ENCODE measurements around the gene KDM4B.

Gene KDM4B

GRCh38 chr19:5068233-5069072, 99.5 kb downstream of the KDM4B start:
- no peak for DNase-seq (ENCODE audit: low read depth in 2 of 2)

- no peak for DNase-seq (ENCODE audit: low read depth in 2 of 2)
Measured at GRCh38 chr19:5070331-5070730, 101.4 kb downstream of the KDM4B start.

GRCh38 chr19:5070930-5071329, 102.0 kb downstream of the KDM4B start:
- DNase-seq (ENCODE audit: low read depth in 2 of 2), result no peak

GRCh38 chr19:5071579-5071978, 102.7 kb downstream of the KDM4B start:
- DNase-seq (ENCODE audit: low read depth in 2 of 2), result no peak

GRCh38 chr19:5072115-5072514, 103.2 kb downstream of the KDM4B start:
- no peak for DNase-seq (ENCODE audit: low read depth in 2 of 2)

- no peak for DNase-seq (ENCODE audit: low read depth in 2 of 2)
Measured at GRCh38 chr19:5073153-5073844, 104.4 kb downstream of the KDM4B start.

- no peak for DNase-seq (ENCODE audit: low read depth in 2 of 2)
Measured at GRCh38 chr19:5074407-5074806, 105.5 kb downstream of the KDM4B start.

GRCh38 chr19:5074830-5075394, 106.0 kb downstream of the KDM4B start:
- DNase-seq (ENCODE audit: low read depth in 2 of 2), result no peak

- no peak for DNase-seq (ENCODE audit: low read depth in 2 of 2)
Measured at GRCh38 chr19:5075597-5075996, 106.7 kb downstream of the KDM4B start.

- DNase-seq (ENCODE audit: low read depth in 2 of 2), result no peak
Measured at GRCh38 chr19:5076440-5077208, 107.7 kb downstream of the KDM4B start.

GRCh38 chr19:5077209-5077515, 108.2 kb downstream of the KDM4B start:
- DNase-seq (ENCODE audit: low read depth in 2 of 2), result no peak

- no peak for DNase-seq (ENCODE audit: low read depth in 2 of 2)
Measured at GRCh38 chr19:5078182-5078581, 109.3 kb downstream of the KDM4B start.

- DNase-seq (ENCODE audit: low read depth in 2 of 2), result no peak
Measured at GRCh38 chr19:5078666-5079065, 109.8 kb downstream of the KDM4B start.

GRCh38 chr19:5079071-5079774, 110.3 kb downstream of the KDM4B start:
- no peak for DNase-seq (ENCODE audit: low read depth in 2 of 2)

- DNase-seq (ENCODE audit: low read depth in 2 of 2), result no peak
Measured at GRCh38 chr19:5080030-5080654, 111.2 kb downstream of the KDM4B start.

- no peak for DNase-seq (ENCODE audit: low read depth in 2 of 2)
Measured at GRCh38 chr19:5080809-5081208, 111.9 kb downstream of the KDM4B start.

- DNase-seq (ENCODE audit: low read depth in 2 of 2), result no peak
Measured at GRCh38 chr19:5081443-5082161, 112.7 kb downstream of the KDM4B start.

GRCh38 chr19:5083547-5083965, 114.6 kb downstream of the KDM4B start:
- no peak for DNase-seq (ENCODE audit: low read depth in 2 of 2)

- DNase-seq (ENCODE audit: low read depth in 2 of 2), result no peak
Measured at GRCh38 chr19:5085566-5085965, 116.7 kb downstream of the KDM4B start.

GRCh38 chr19:5086230-5086629, 117.3 kb downstream of the KDM4B start:
- no peak for DNase-seq (ENCODE audit: low read depth in 2 of 2)

Data from stimulated activated CD4-positive, alpha-beta T cell treated with anti-CD3 and anti-CD28 coated beads, Interleukin-12 subunit alpha, Interleukin-12 subunit beta, amount 100 ng/mL, for 24 hours (primary cell).